Smooth muscle cell (in vitro differentiated cells): ENCODE results near the gene MRPL11. TPM values are rescaled to one million over a fixed set of nuclear protein-coding genes. Genes with fewer than 3 reads are reported as not detected.
A peak's percentile ranks its signal among the peaks of the same experiment; 100 is the strongest.

Source experiments
- DNase-seq: peaks from one replicate; lab custom pipeline; 2025; ENCODE audit not compliant: unreplicated experiment; lab: John Stamatoyannopoulos, UW
- H2AFZ ChIP-seq: fragments of 200-600 bp; sonication (generic); 2 replicates; pipeline ENCODE4 v1.6.0; 2016; ENCODE audit warnings: antibody characterized with exemption, low read depth, mild to moderate bottlenecking
- H3F3A ChIP-seq: fragments of 200-600 bp; sonication (generic); 2 replicates; pipeline ENCODE4 v1.6.0; 2017; ENCODE audit warnings: antibody characterized with exemption, low read depth
- H3K27ac ChIP-seq: fragments of 200-600 bp; sonication (generic); 2 replicates; pipeline ENCODE4 v1.5.1; 2016; ENCODE audit warnings: low read depth, mild to moderate bottlenecking
- H3K27me3 ChIP-seq: fragments of 200-600 bp; sonication (generic); 2 replicates; pipeline ENCODE4 v1.6.1; 2016; ENCODE audit warnings: low read depth, mild to moderate bottlenecking
- H3K36me3 ChIP-seq: fragments of 200-600 bp; sonication (generic); 2 replicates; pipeline ENCODE4 v1.5.1; 2016; ENCODE audit warnings: low read depth
- H3K4me1 ChIP-seq: fragments of 200-600 bp; sonication (generic); 2 replicates; pipeline ENCODE4 v1.5.1; 2016; ENCODE audit warnings: low read depth
- H3K4me2 ChIP-seq: fragments of 200-600 bp; sonication (generic); 2 replicates; pipeline ENCODE4 v1.6.0; 2016; ENCODE audit warnings: mild to moderate bottlenecking
- H3K4me3 ChIP-seq: fragments of 200-600 bp; sonication (generic); 2 replicates; pipeline ENCODE4 v1.5.1; 2016; ENCODE audit warnings: mild to moderate bottlenecking
- H3K79me2 ChIP-seq: fragments of 200-600 bp; sonication (generic); 2 replicates; pipeline ENCODE4 v1.6.0; 2016; ENCODE audit warnings: low read depth, mild to moderate bottlenecking
- H3K9ac ChIP-seq: fragments of 200-600 bp; sonication (generic); 2 replicates; pipeline ENCODE4 v1.6.0; 2016; ENCODE audit warnings: low read depth
- H3K9me3 ChIP-seq: fragments of 200-600 bp; sonication (generic); replicated peaks from 2 replicates; pipeline ENCODE4 v1.5.1; 2016; ENCODE audit warnings: low read depth
- H4K20me1 ChIP-seq: fragments of 200-600 bp; sonication (generic); 2 replicates; pipeline ENCODE4 v1.6.0; 2016; ENCODE audit warnings: low read depth
- CTCF ChIP-seq: fragments of 200-600 bp; sonication (generic); IDR thresholded peaks from 2 replicates; pipeline ENCODE4 v1.5.1; 2017; ENCODE audit warnings: borderline replicate concordance, mild to moderate bottlenecking, antibody characterized with exemption; ENCODE audit not compliant: insufficient read depth, poor library complexity, severe bottlenecking
- WGBS: methylation state at CpG from one replicate; pipeline ENCODE4 v1.1.7; 2016; ENCODE audit warnings: low lambda C conversion rate; 5-methylcytosine and 5-hydroxymethylcytosine counted together
- polyA plus RNA-seq: library from polyadenylated mRNA; unstranded; fragments of >200 nt; fragmentation: Nextera tagmentation; extraction: Ambion mirVana; gene quantifications from 2 replicates; pipeline ENCODE4 v1.2.1, GENCODE V29; 2016
- total RNA-seq: library from RNA; depleted of rRNA; stranded (reverse); fragments of >200 nt; gene quantifications from 2 replicates; pipeline ENCODE4 v1.2.3, GENCODE V29; 2014

Gene MRPL11
- total and polyA plus RNA-seq, 2 experiments from 2014 or later, result 38.7 to 68.4 TPM

DNA sequence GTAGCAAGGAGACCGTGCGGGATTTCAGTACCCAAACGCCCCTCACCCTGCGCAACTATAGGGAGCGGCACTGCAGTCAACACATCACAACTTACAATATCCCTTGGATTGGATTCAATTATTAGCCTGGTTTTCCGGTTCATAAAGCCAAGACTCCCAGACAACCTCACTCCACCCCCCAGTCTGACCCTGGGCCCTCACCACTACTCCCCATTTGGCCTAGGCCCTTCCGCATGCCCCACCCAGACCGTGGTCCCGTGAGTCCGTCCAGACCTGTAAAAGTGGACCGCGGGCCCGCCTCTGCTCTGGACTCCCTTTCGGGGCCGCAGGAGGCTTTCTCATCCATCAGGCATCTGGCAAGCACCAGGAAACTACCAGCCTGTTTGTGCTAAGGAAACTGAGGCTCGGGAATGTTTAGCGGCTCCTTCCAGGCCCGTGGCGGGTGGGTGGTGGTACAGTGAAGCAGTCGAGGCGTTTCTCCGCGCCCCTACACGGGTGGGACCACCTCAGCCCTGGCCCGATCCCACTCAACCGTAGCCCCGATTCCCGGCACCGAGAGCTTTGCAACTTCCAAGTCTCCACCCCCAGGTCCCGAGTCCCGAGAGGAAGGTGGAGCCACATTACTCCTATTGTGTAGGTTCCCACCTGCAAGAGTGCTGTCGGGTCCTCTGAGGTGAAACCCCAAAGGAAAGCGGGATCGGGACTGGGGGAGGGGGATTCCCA, 40.9 kb upstream of the MRPL11 start:
- WGBS, result 4% methylated on average over 34 of the region's 34 CpGs
- no peak for TF ChIP-seq CTCF
- peak; percentile 17 for DNase-seq
- Histone ChIP-seq H3K4me1 (no peaks in the 10 kb centered on the region), H3K9ac (peak overlapping the region; percentile 91), H3K27me3 (no peaks in the 10 kb centered on the region), H2AFZ (peak overlapping the region; percentile 93), H3F3A (no peaks in the 10 kb centered on the region), H3K9me3 (no peaks in the 10 kb centered on the region), H3K36me3 (no peaks in the 10 kb centered on the region), H3K4me2 (peak overlapping the region; percentile 93), H4K20me1 (no peaks in the 10 kb centered on the region), H3K79me2 (peaks cover 4% of the 10 kb centered on the region), H3K4me3 (peak overlapping the region; percentile 88), H3K27ac (peak overlapping the region; percentile 86)

GRCh38 chr11:66478729-66479393, 40.2 kb upstream of the MRPL11 start:
- DNase-seq, result no peak
- peaks cover 4% of the 10 kb centered on the region for H3K79me2 ChIP-seq
- TF ChIP-seq CTCF, result peak; percentile 81
- no peaks in the 10 kb centered on the region for H3K9me3 ChIP-seq
- H3K36me3 ChIP-seq, result no peaks in the 10 kb centered on the region
- H3K9ac ChIP-seq, result peak overlapping the region; percentile 91
- H3K4me1 ChIP-seq, result no peaks in the 10 kb centered on the region
- H3K4me3 ChIP-seq, result peak overlapping the region; percentile 88
- H4K20me1 ChIP-seq, result no peaks in the 10 kb centered on the region
- H2AFZ ChIP-seq, result no peak overlapping the region
- 61% methylated on average over 8 of the region's 8 CpGs for WGBS
- no peaks in the 10 kb centered on the region for H3F3A ChIP-seq
- H3K27me3 ChIP-seq, result no peaks in the 10 kb centered on the region
- H3K27ac ChIP-seq, result peak overlapping the region; percentile 86
- H3K4me2 ChIP-seq, result peak overlapping the region; percentile 93

- no peaks in the 10 kb centered on the region for H4K20me1 ChIP-seq
- no peak overlapping the region for H2AFZ ChIP-seq
- no peak overlapping the region for H3K4me2 ChIP-seq
- no peak for DNase-seq
- no peak overlapping the region for H3K4me3 ChIP-seq
- WGBS, result 89% methylated on average over 11 of the region's 11 CpGs
- H3K9ac ChIP-seq, result no peak overlapping the region
- H3K9me3 ChIP-seq, result no peaks in the 10 kb centered on the region
- H3K4me1 ChIP-seq, result no peaks in the 10 kb centered on the region
- no peaks in the 10 kb centered on the region for H3K27me3 ChIP-seq
- H3K36me3 ChIP-seq, result no peaks in the 10 kb centered on the region
- peaks cover 4% of the 10 kb centered on the region for H3K79me2 ChIP-seq
- no peaks in the 10 kb centered on the region for H3F3A ChIP-seq
- H3K27ac ChIP-seq, result no peak overlapping the region
- TF ChIP-seq CTCF, result no peak
These were observed 38.9 kb upstream of the MRPL11 start for GRCh38 chr11:66477263-66478201.
